Measurements from ENCODE around the gene SLC6A6.

Gene SLC6A6

GRCh38 chr3:14470461-14470860, 68.1 kb downstream of the SLC6A6 start:
- DNase-seq (ENCODE audit: low spot score): no peak

GRCh38 chr3:14471016-14471415, 68.6 kb downstream of the SLC6A6 start:
- no peak for DNase-seq (ENCODE audit: low spot score)

- DNase-seq (ENCODE audit: low spot score): no peak
Measured at GRCh38 chr3:14471690-14472089, 69.3 kb downstream of the SLC6A6 start.

- peak; percentile 72 for DNase-seq (ENCODE audit: low spot score)
Measured at GRCh38 chr3:14472471-14473351, 70.3 kb downstream of the SLC6A6 start.

GRCh38 chr3:14473411-14473891, 71.0 kb downstream of the SLC6A6 start:
- no peak for DNase-seq (ENCODE audit: low spot score)

GRCh38 chr3:14474363-14475081, 72.1 kb downstream of the SLC6A6 start:
- DNase-seq (ENCODE audit: low spot score): no peak

- no peak for DNase-seq (ENCODE audit: low spot score)
Measured at GRCh38 chr3:14475621-14476020, 73.2 kb downstream of the SLC6A6 start.

GRCh38 chr3:14476583-14477265, 74.3 kb downstream of the SLC6A6 start:
- no peak for DNase-seq (ENCODE audit: low spot score)

GRCh38 chr3:14477311-14477935, 75.0 kb downstream of the SLC6A6 start:
- DNase-seq (ENCODE audit: low spot score): no peak

GRCh38 chr3:14478956-14479550, 76.6 kb downstream of the SLC6A6 start:
- DNase-seq (ENCODE audit: low spot score): no peak

GRCh38 chr3:14479591-14479990, 77.2 kb downstream of the SLC6A6 start:
- DNase-seq (ENCODE audit: low spot score): no peak

GRCh38 chr3:14480207-14481017, 78.0 kb downstream of the SLC6A6 start:
- no peak for DNase-seq (ENCODE audit: low spot score)

- no peak for DNase-seq (ENCODE audit: low spot score)
Measured at GRCh38 chr3:14481018-14481645, 78.7 kb downstream of the SLC6A6 start.

- no peak for DNase-seq (ENCODE audit: low spot score)
Measured at GRCh38 chr3:14481646-14482036, 79.2 kb downstream of the SLC6A6 start.

- no peak for DNase-seq (ENCODE audit: low spot score)
Measured at GRCh38 chr3:14482271-14482721, 79.9 kb downstream of the SLC6A6 start.

GRCh38 chr3:14483286-14483685, 80.9 kb downstream of the SLC6A6 start:
- DNase-seq (ENCODE audit: low spot score): no peak

- DNase-seq (ENCODE audit: low spot score): no peak
Measured at GRCh38 chr3:14484741-14485140, 82.3 kb downstream of the SLC6A6 start.

GRCh38 chr3:14485981-14486380, 83.6 kb downstream of the SLC6A6 start:
- DNase-seq (ENCODE audit: low spot score): no peak

GRCh38 chr3:14486460-14486859, 84.1 kb downstream of the SLC6A6 start:
- DNase-seq (ENCODE audit: low spot score): no peak

- no peak for DNase-seq (ENCODE audit: low spot score)
Measured at GRCh38 chr3:14487086-14487485, 84.7 kb downstream of the SLC6A6 start.
